IPS-18c (cell line): ENCODE data around the gene WDR90.
A peak's percentile ranks its signal among the peaks of the same experiment; 100 is the strongest.

Experiments used
- H3K4me3 ChIP-seq: 2 replicates; pipeline ENCODE4 v1.7.0; 2013; ENCODE audit warnings: low read depth, mild to moderate bottlenecking, low read length, moderate library complexity; ENCODE audit not compliant: insufficient read depth
- H3K9me3 ChIP-seq: one replicate; pipeline ENCODE4 v1.6.1; 2013; ENCODE audit warnings: mild to moderate bottlenecking, low read length, moderate library complexity; ENCODE audit not compliant: control insufficient read depth, insufficient read depth

The WDR90 gene

GRCh38 chr16:624526-625070 lies 24.6 kb upstream of the WDR90 start:
- H3K9me3 ChIP-seq, result no peaks in the 10 kb centered on the region

DNA sequence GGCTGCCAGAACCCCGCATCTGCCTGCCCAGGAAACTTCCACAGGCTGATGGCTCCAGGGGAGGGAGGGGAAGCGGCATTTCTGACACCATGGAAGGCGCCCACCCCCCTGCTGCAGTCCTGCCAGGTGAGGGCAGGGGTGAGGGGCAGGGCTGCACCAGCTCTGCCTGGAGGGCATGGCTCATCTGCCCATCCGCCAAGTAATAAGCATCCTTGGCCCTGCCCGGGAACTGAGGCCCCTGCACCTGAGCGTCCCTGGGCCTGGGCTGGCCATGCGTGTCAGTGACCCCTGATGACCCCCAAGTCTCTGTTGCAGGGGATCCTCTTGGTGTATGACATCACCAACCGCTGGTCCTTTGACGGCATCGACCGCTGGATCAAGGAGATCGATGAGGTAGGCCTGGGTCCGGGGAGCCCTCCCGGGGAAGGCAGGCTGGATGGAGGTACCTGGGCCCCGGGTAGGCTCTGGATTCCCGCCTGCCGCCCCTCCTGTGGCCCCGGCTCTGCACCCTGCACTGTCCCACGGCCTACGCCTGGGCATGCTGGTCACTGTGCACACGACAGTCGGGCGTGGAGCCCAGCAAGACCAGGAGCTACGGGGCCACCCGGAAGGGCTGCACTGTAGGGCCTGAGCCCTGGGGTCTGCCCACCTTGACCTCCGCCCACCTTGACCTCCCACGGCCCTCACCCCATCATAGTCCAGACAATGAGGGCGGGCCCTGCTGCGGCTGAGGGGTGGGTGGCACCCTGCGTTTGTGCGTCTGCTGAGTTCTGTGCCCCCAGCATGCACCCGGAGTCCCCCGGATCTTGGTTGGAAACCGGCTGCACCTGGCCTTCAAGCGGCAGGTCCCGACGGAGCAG lies 23.8 kb upstream of the WDR90 start:
- H3K4me3 ChIP-seq, result no peak overlapping the region
- no peaks in the 10 kb centered on the region for H3K9me3 ChIP-seq

More at GRCh38 chr16:624526-625070, 24.6 kb upstream of the WDR90 start:
- H3K4me3 ChIP-seq, result no peak overlapping the region

GRCh38 chr16:625977-626765 lies 23.0 kb upstream of the WDR90 start:
- no peak overlapping the region for H3K4me3 ChIP-seq
- H3K9me3 ChIP-seq, result no peaks in the 10 kb centered on the region

DNA sequence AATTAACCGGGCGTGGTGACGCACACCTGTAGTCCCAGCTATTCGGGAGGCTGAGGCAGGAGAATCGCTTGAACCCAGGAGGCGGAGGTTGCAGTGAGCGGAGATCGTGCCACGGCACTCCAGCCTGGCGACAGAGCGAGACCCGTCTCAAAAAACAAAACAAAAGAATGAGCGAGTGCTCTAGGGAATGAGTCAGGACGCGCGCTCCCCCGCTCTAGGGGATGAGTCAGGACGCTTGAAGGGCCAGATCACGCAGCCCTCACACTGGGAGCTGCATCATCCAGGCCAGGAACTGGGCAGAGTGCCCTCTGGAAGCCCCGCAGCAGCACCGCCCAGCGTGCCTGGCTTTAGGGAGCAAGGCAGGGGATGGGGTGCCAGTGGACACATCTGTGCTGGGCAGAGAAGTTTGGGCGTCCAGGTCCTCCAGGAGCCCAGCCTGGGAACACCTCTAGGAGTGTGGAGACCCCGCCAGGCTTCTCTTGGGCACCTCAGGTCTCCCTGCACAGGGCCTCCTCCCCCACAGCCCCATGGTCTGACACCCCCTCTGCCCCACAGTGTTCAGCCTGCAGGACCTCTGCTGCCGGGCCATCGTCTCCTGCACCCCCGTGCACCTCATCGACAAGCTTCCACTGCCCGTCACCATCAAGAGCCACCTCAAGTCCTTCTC lies 22.2 kb upstream of the WDR90 start:
- Histone ChIP-seq H3K4me3 (no peak overlapping the region), H3K9me3 (no peaks in the 10 kb centered on the region)

GRCh38 chr16:627454-628239 lies 21.5 kb upstream of the WDR90 start:
- no peaks in the 10 kb centered on the region for H3K9me3 ChIP-seq
- H3K4me3 ChIP-seq, result no peak overlapping the region

- H3K4me3 ChIP-seq, result no peak overlapping the region
- no peaks in the 10 kb centered on the region for H3K9me3 ChIP-seq
Measured at GRCh38 chr16:628321-629061, 20.7 kb upstream of the WDR90 start.

GRCh38 chr16:629185-629832 lies 19.9 kb upstream of the WDR90 start:
- no peaks in the 10 kb centered on the region for H3K9me3 ChIP-seq
- no peak overlapping the region for H3K4me3 ChIP-seq

DNA sequence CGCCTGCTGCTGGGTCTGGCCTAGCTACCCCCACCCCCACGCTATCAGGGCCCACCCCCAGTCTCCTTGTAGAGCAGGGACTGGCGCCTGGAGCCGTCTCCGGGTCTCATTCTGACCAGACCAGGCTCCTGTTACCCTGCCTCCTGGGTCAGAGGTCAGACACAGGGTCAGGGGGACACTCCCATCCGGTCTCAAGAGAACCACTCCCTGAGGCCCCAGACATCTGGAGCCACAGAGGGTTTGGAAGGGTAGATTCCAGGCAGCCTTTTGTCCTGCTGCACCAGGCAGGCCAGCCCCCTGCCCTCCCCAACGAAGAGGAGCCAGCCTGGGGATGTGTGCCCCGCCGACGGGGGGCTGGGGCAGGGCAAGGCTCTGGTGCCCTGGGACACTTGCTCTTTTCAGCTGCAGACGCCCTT lies 19.3 kb upstream of the WDR90 start:
- no peaks in the 10 kb centered on the region for H3K9me3 ChIP-seq
- H3K4me3 ChIP-seq, result no peak overlapping the region

GRCh38 chr16:630249-630814 lies 18.8 kb upstream of the WDR90 start:
- Histone ChIP-seq H3K9me3 (no peaks in the 10 kb centered on the region), H3K4me3 (no peak overlapping the region; the same call in 1 of the 2 replicates)

- Histone ChIP-seq H3K4me3 (peak within 1 kb of the TSS; percentile 48), H3K9me3 (no peaks in the 10 kb centered on the region)
Measured at GRCh38 chr16:630815-631405, 18.3 kb upstream of the WDR90 start, which contains the start of gene WFIKKN1. Gene WFIKKN1 (plus strand): TSS chr16:630985. CDS start chr16:631254, 269 bp downstream.

DNA sequence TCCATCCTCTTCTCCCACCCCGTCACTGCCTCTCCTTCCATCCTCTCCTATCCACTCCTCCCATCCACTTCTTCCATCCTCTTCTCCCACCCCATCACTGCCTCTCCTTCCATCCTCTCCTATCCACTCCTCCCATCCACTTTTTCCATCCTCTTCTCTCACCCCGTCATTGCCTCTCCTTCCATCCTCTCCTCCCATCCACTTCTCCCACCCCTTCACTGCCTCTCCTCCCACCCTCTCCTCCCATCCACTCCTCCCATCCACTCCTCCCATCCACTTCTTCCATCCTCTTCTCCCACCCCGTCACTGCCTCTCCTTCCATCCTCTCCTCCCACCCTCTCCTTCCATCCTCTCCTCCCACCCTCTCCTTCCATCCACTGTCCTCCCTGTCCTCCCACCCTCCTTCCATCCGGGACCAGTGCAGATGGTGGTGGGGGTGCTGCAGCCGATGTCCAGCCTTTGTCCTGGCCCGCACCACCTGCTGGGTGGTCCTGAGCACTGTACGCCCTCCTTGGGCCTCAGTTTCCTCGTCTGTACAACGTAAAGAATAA lies 17.3 kb upstream of the WDR90 start:
- Histone ChIP-seq H3K4me3 (no peak overlapping the region), H3K9me3 (no peaks in the 10 kb centered on the region)

GRCh38 chr16:632486-633335 lies 16.5 kb upstream of the WDR90 start:
- Histone ChIP-seq H3K4me3 (no peak overlapping the region), H3K9me3 (no peaks in the 10 kb centered on the region)

GRCh38 chr16:633336-634050 lies 15.7 kb upstream of the WDR90 start:
- no peaks in the 10 kb centered on the region for H3K9me3 ChIP-seq

More at GRCh38 chr16:633336-634050, 15.7 kb upstream of the WDR90 start:
- H3K4me3 ChIP-seq, result no peak overlapping the region
